HCT116 (cell line): ENCODE results near the gene TIPARP. TPM values are rescaled to one million over a fixed set of nuclear protein-coding genes. Genes with fewer than 3 reads are reported as not detected.

Experiments used
- ATAC-seq: fragments of 200-7000 bp; cut with Tn5 transposase; 2 replicates; pipeline ENCODE4 v1.9.1; 2020; ENCODE audit warnings: mild to moderate bottlenecking, moderate library complexity
- BruUV-seq: library from RNA; stranded (reverse); fragments of 400-500 nt; replicated peaks from 2 replicates; lab custom pipeline; 2021; lab: Mats Ljungman, UMichigan
- CTCF ChIA-PET: fragments of 300-600 bp; sonication (Branson Sonifier 250); formaldehyde crosslinking; loops from one replicate; lab custom pipeline; 2021; ENCODE audit warnings: antibody characterized with exemption; lab: Charles Lee
- POLR2A ChIA-PET: fragments of 300-600, 350-600 bp; sonication (Branson Sonifier 250); formaldehyde crosslinking; loops from one replicate; lab custom pipeline; 2021; ENCODE audit warnings: antibody characterized with exemption; lab: Charles Lee
- RAD21 ChIA-PET, 2 experiments: fragments of 300-600 bp; sonication (Branson Sonifier 250); formaldehyde crosslinking; loops; one replicate each; lab custom pipeline; 2023; ENCODE audit warnings: low total read pairs in 2 of 2; ENCODE audit not compliant: uncharacterized antibody in 2 of 2, unreplicated experiment in 2 of 2, low non-redundant PET in 1 of 2; lab: Charles Lee
- DNase-seq: peaks from one replicate; pipeline ENCODE4 v3.0.0-alpha.2; 2010; ENCODE audit warnings: low read depth, low spot score
- H2AFZ ChIP-seq: fragments of 200-600 bp; shearing (Covaris generic), sonication (generic); 2 replicates; pipeline ENCODE4 v1.6.1; 2017; ENCODE audit warnings: low read depth, mixed run types, mixed read lengths, antibody characterized with exemption, low read length; ENCODE audit not compliant: poor library complexity, severe bottlenecking
- H3K27ac ChIP-seq: 2 replicates; pipeline ENCODE4 v1.5.1; 2012; ENCODE audit warnings: low read depth, low read length
- H3K27me3 ChIP-seq: fragments of 200-600 bp; sonication (generic); 2 replicates; pipeline ENCODE4 v1.6.1; 2016; ENCODE audit warnings: mixed run types, low read length, mixed read lengths; ENCODE audit not compliant: insufficient read depth
- H3K36me3 ChIP-seq, 2 experiments: fragments of 200-500 bp in 1 of 2; fragments of 200-600 bp in 1 of 2; sonication (Bioruptor generic) in 1 of 2; sonication (generic) in 1 of 2; 2 replicates each; pipeline versions ENCODE4 v1.5.1 to v1.6.1; 2014 to 2016; ENCODE audit warnings: low read length in 2 of 2, inconsistent platforms in 1 of 2, mixed read lengths in 1 of 2, mixed run types in 1 of 2; ENCODE audit not compliant: insufficient read depth in 2 of 2, control insufficient read depth in 1 of 2
- H3K4me1 ChIP-seq, 2 experiments: fragments of 200-600 bp in 1 of 2; sonication (generic) in 1 of 2; 2 replicates each; pipeline versions ENCODE4 v1.5.1 to v1.6.1; 2012 to 2017; ENCODE audit warnings: low read length in 2 of 2, inconsistent platforms in 1 of 2, mild to moderate bottlenecking in 1 of 2, mixed read lengths in 1 of 2, mixed run types in 1 of 2, moderate library complexity in 1 of 2; ENCODE audit not compliant: insufficient read depth in 2 of 2, control insufficient read depth in 1 of 2
- H3K4me2 ChIP-seq: fragments of 200-600 bp; sonication (generic); 2 replicates; pipeline ENCODE4 v1.6.1; 2017; ENCODE audit warnings: mixed run types, low read length, mixed read lengths
- H3K4me3 ChIP-seq, 2 experiments: fragments of 200-600 bp in 1 of 2; sonication (generic) in 1 of 2; replicated peaks in 1 of 2; 2 replicates each; pipeline ENCODE4 v1.5.1; 2011 to 2016; ENCODE audit warnings: low read length in 2 of 2, control low read depth in 1 of 2, low read depth in 1 of 2, mild to moderate bottlenecking in 1 of 2, mixed read lengths in 1 of 2, mixed run types in 1 of 2
- H3K79me2 ChIP-seq: fragments of 200-600 bp; sonication (generic); 2 replicates; pipeline ENCODE4 v1.6.1; 2017; ENCODE audit warnings: mild to moderate bottlenecking, mixed run types, low read length, moderate library complexity, mixed read lengths; ENCODE audit not compliant: insufficient read depth
- H3K9ac ChIP-seq: fragments of 200-600 bp; sonication (generic); 2 replicates; pipeline ENCODE4 v1.6.1; 2016; ENCODE audit warnings: low read length, mixed read lengths
- H3K9me2 ChIP-seq: fragments of 200-600 bp; sonication (generic), shearing (Covaris generic); 2 replicates; pipeline ENCODE4 v1.6.1; 2017; ENCODE audit warnings: mixed run types, mild to moderate bottlenecking, moderate library complexity; ENCODE audit not compliant: insufficient read depth
- H3K9me3 ChIP-seq, 2 experiments: fragments of 200-500 bp in 1 of 2; fragments of 200-600 bp in 1 of 2; sonication (Bioruptor generic) in 1 of 2; sonication (generic) in 1 of 2; 2 replicates each; pipeline ENCODE4 v1.6.1; 2014 to 2017; ENCODE audit warnings: low read length in 2 of 2, mixed read lengths in 2 of 2, inconsistent platforms in 1 of 2, low read depth in 1 of 2, mild to moderate bottlenecking in 1 of 2, mixed run types in 1 of 2, moderate library complexity in 1 of 2; ENCODE audit not compliant: control insufficient read depth in 1 of 2, insufficient read depth in 1 of 2
- H4K20me1 ChIP-seq: fragments of 200-600 bp; sonication (generic), shearing (Covaris generic); 2 replicates; pipeline ENCODE4 v1.6.1; 2017; ENCODE audit warnings: mixed run types, mild to moderate bottlenecking, moderate library complexity; ENCODE audit not compliant: insufficient read depth
- CBX3 ChIP-seq: IDR thresholded peaks from 2 replicates; pipeline ENCODE4 v1.6.1; 2012; ENCODE audit warnings: low read depth
- ELF1 ChIP-seq: IDR thresholded peaks from 2 replicates; pipeline ENCODE4 v1.6.1; 2012; ENCODE audit warnings: low read depth, borderline replicate concordance
- EZH2phosphoT487 ChIP-seq: fragments of 200-600 bp; IDR thresholded peaks from 2 replicates; pipeline ENCODE4 v1.6.1; 2018; ENCODE audit warnings: antibody characterized with exemption, borderline replicate concordance
- FOSL1 ChIP-seq: IDR thresholded peaks from 2 replicates; pipeline ENCODE4 v1.6.1; 2012; ENCODE audit warnings: low read depth
- JUND ChIP-seq: IDR thresholded peaks from 2 replicates; pipeline ENCODE4 v1.6.1; 2012
- POLR2AphosphoS5 ChIP-seq: IDR thresholded peaks from 2 replicates; pipeline ENCODE4 v1.6.1; 2011; ENCODE audit warnings: mild to moderate bottlenecking, low read depth, low read length, moderate library complexity
- SIN3A ChIP-seq: IDR thresholded peaks from 2 replicates; pipeline ENCODE4 v1.6.1; 2012; ENCODE audit warnings: low read depth
- SP1 ChIP-seq: IDR thresholded peaks from 2 replicates; pipeline ENCODE4 v1.6.1; 2012; ENCODE audit warnings: low read depth
- intact Hi-C: fragments of 100-400 bp; cut with micrococcal nuclease; formaldehyde crosslinking; loops from 2 replicates; pipeline ENCODE4 v1.10.0; 2022
- total RNA-seq: library from RNA; stranded (reverse); gene quantifications from one replicate; pipeline ENCODE4 v1.2.1, GENCODE V29; 2021; ENCODE audit not compliant: unreplicated experiment

TIPARP gene
- total RNA-seq, 1 experiment from 2014 or later: 51.3 TPM

- Histone ChIP-seq H3K27ac (no peak overlapping the region), H3K9me3 (no peaks in the 10 kb centered on the region), H3K27me3 (no peaks in the 10 kb centered on the region), H3K4me1 (peaks cover 24 to 50% of the 10 kb centered on the region in 2 experiments), H2AFZ (peak overlapping the region; percentile 19), H3K36me3 (no peaks in the 10 kb centered on the region), H3K4me3 (no peak overlapping the region), H3K4me2 (peak overlapping the region; percentile 57), H3K9ac (no peak overlapping the region), H3K9me2 (no peaks in the 10 kb centered on the region), H4K20me1 (no peaks in the 10 kb centered on the region), H3K79me2 (no peaks in the 10 kb centered on the region)
- ChIA-PET CTCF (no interaction called here), RAD21 (interaction anchor here in 1 of 2 experiments (0.6 kb wide), 1 partner anchor 194 kb away, joined by 4 read pairs; no protein-coding TSS in a partner anchor), POLR2A (no interaction called here)
- no TSS peak for BruUV-seq
- DNase-seq: peak; percentile 36
- ATAC-seq: peak; percentile 86
- intact Hi-C loops: no loop called here
- peak; percentile 30; the same call in 1 of the 2 replicates for TF ChIP-seq CBX3
- peak; percentile 59 for TF ChIP-seq FOSL1
- peak; percentile 38; the same call in 1 of the 2 replicates for TF ChIP-seq JUND
- TF ChIP-seq ELF1: no peak
- peak; percentile 43; the same call in 1 of the 2 replicates for TF ChIP-seq SP1
Measured at GRCh38 chr3:156630081-156630772, 44.2 kb upstream of the TIPARP start.

DNA sequence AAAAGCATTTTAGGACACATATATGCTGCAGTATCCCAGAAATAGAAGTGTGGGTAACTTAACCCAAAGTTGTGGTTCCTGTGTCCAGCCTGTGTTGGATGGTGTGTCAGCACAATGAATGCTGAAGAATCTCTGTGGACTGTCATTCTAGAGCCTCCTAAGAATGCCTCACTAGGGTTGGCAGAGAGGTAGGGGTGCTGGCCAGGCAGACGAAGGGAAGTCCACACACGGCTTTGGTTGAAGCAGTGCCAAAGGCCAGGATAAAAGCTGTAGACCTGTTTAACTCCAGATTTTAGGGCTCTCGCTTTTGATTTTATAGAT lies 43.7 kb upstream of the TIPARP start:
- no TSS peak for BruUV-seq
- Histone ChIP-seq H3K4me2 (peak overlapping the region; percentile 57), H3K9ac (no peak overlapping the region), H3K27me3 (no peaks in the 10 kb centered on the region), H3K27ac (no peak overlapping the region), H3K9me3 (no peaks in the 10 kb centered on the region), H3K9me2 (no peaks in the 10 kb centered on the region), H3K79me2 (no peaks in the 10 kb centered on the region), H2AFZ (peak overlapping the region; percentile 19), H3K36me3 (no peaks in the 10 kb centered on the region), H3K4me1 (peaks cover 24 to 49% of the 10 kb centered on the region in 2 experiments), H3K4me3 (no peak overlapping the region), H4K20me1 (no peaks in the 10 kb centered on the region)
- no peak for DNase-seq
- ChIA-PET CTCF (no interaction called here), POLR2A (no interaction called here), RAD21 (no interaction called here)
- TF ChIP-seq SIN3A (no peak), EZH2phosphoT487 (no peak), POLR2AphosphoS5 (no peak), CBX3 (no peak)
- peak; percentile 70 for ATAC-seq
- intact Hi-C loops: no loop called here
